HFFc6 (cell line): ENCODE measurements around the gene APEH. TPM values are rescaled to one million over a fixed set of nuclear protein-coding genes. Genes with fewer than 3 reads are reported as not detected.

Experiments
- DNase-seq: peaks from one replicate; pipeline ENCODE4 v3.0.0-alpha.2; 2018
- H3K27ac Mint-ChIP-seq: 2 replicates; pipeline ENCODE4 v1.8.0; 2020; ENCODE audit warnings: mild to moderate bottlenecking, mixed read lengths
- H3K27me3 Mint-ChIP-seq: 2 replicates; pipeline ENCODE4 v1.8.0; 2021; ENCODE audit warnings: mild to moderate bottlenecking, moderate library complexity, mixed read lengths; ENCODE audit not compliant: insufficient read depth
- H3K36me3 Mint-ChIP-seq: 2 replicates; pipeline ENCODE4 v1.8.0; 2021; ENCODE audit warnings: low read depth, mixed read lengths
- H3K4me1 Mint-ChIP-seq: 2 replicates; pipeline ENCODE4 v1.8.0; 2020; ENCODE audit warnings: low read depth, mixed read lengths
- H3K4me3 Mint-ChIP-seq: 2 replicates; pipeline ENCODE4 v1.8.0; 2020; ENCODE audit warnings: mild to moderate bottlenecking, moderate library complexity, mixed read lengths
- H3K9me3 Mint-ChIP-seq: 2 replicates; pipeline ENCODE4 v1.8.0; 2020; ENCODE audit warnings: mild to moderate bottlenecking, mixed read lengths
- total RNA-seq, 6 experiments: library from RNA; stranded (reverse); fragmentation: NEBNext Ultra II Directional; extraction: Animal tissue kit (Norgen Biotek cat#: 25700); gene quantifications; 2 replicates in 1 of 6; 3 replicates in 5 of 6; pipeline ENCODE4 v1.2.3, GENCODE V29; 2021
- TF ChIP-seq, protein P1 (sequence below): fragments of 200-600 bp; sonication (generic); IDR thresholded peaks from 2 replicates; pipeline ENCODE4 v1.5.0; 2021; ENCODE audit warnings: antibody characterized with exemption, mild to moderate bottlenecking

The APEH gene
- total RNA-seq, 6 experiments from 2014 or later = 98.5 to 126 (median 112) TPM

DNA sequence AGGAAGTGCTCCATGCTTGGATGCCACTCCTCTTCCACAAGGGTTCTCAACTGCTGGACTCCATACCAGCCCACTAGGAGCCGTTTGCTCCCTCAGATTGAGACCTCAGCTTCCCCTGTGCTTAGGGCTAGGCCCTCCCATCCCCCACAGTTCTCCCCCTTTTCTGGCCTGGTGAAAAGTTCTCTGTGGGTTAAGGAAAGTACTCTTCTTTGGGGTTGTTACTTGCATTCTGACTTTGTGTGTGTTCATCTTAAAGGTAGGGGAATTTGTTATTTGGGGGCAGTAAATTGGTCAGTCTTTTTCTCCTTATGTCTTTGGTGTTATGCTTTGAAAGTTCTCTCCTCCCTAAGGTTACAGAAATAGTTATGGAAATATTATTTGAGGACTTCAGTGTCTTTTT lies 24.0 kb upstream of the APEH start:
- no peaks in the 10 kb centered on the region for H3K4me1 Mint-ChIP-seq
- no peak overlapping the region for H3K27ac Mint-ChIP-seq
- peaks cover 33% of the 10 kb centered on the region for H3K27me3 Mint-ChIP-seq
- H3K9me3 Mint-ChIP-seq = no peaks in the 10 kb centered on the region
- TF ChIP-seq, protein P1, sequence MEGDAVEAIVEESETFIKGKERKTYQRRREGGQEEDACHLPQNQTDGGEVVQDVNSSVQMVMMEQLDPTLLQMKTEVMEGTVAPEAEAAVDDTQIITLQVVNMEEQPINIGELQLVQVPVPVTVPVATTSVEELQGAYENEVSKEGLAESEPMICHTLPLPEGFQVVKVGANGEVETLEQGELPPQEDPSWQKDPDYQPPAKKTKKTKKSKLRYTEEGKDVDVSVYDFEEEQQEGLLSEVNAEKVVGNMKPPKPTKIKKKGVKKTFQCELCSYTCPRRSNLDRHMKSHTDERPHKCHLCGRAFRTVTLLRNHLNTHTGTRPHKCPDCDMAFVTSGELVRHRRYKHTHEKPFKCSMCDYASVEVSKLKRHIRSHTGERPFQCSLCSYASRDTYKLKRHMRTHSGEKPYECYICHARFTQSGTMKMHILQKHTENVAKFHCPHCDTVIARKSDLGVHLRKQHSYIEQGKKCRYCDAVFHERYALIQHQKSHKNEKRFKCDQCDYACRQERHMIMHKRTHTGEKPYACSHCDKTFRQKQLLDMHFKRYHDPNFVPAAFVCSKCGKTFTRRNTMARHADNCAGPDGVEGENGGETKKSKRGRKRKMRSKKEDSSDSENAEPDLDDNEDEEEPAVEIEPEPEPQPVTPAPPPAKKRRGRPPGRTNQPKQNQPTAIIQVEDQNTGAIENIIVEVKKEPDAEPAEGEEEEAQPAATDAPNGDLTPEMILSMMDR = no peak
- no peaks in the 10 kb centered on the region for H3K36me3 Mint-ChIP-seq
- no peak overlapping the region for H3K4me3 Mint-ChIP-seq
- no peak for DNase-seq

DNA sequence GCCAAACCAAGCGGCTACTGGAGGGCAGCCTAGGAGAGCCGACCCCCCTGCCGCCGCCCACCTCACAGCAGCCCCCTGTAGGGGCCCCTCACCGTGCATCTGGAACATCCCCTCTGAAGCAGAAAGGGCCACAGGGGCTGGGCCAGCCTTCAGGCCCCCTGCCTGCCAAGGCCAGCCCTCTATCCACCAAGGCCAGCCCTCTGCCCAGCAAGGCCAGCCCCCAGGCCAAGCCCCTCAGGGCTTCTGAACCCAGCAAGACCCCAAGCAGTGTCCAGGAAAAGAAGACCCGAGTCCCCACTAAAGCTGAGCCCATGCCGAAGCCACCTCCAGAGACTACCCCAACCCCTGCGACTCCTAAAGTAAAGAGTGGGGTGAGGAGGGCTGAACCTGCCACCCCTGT lies 23.5 kb upstream of the APEH start:
- Mint-ChIP-seq H3K4me3 (no peak overlapping the region), H3K27ac (no peak overlapping the region), H3K9me3 (no peaks in the 10 kb centered on the region), H3K4me1 (no peaks in the 10 kb centered on the region), H3K36me3 (no peaks in the 10 kb centered on the region), H3K27me3 (peaks cover 29% of the 10 kb centered on the region)
- TF ChIP-seq, protein P1 = no peak
- no peak for DNase-seq

DNA sequence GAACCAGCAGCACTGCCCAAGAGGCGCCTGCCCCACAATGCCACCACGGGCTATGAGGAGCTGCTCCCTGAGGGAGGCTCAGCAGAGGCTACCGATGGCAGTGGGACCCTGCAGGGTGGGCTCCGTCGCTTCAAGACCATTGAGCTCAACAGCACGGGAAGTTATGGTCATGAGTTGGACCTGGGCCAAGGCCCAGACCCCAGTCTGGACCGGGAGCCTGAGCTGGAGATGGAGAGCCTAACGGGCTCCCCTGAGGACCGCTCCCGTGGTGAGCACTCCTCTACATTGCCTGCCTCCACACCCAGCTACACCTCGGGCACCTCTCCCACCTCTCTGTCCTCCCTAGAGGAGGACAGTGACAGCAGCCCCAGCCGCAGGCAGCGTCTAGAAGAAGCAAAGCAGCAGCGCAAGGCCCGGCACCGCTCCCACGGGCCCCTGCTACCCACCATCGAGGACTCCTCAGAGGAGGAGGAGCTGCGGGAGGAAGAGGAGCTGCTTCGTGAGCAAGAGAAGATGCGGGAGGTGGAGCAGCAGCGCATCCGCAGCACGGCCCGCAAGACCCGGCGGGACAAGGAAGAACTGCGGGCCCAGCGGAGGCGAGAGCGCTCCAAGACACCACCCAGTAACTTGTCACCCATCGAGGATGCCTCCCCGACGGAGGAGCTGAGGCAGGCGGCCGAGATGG lies 21.8 kb upstream of the APEH start:
- no peak for DNase-seq
- TF ChIP-seq, protein P1 = no peak
- H3K4me3 Mint-ChIP-seq = no peak overlapping the region
- H3K4me1 Mint-ChIP-seq = no peaks in the 10 kb centered on the region
- H3K36me3 Mint-ChIP-seq = no peaks in the 10 kb centered on the region
- H3K27ac Mint-ChIP-seq = no peak overlapping the region
- H3K27me3 Mint-ChIP-seq = peaks cover 35% of the 10 kb centered on the region
- no peaks in the 10 kb centered on the region for H3K9me3 Mint-ChIP-seq

DNA sequence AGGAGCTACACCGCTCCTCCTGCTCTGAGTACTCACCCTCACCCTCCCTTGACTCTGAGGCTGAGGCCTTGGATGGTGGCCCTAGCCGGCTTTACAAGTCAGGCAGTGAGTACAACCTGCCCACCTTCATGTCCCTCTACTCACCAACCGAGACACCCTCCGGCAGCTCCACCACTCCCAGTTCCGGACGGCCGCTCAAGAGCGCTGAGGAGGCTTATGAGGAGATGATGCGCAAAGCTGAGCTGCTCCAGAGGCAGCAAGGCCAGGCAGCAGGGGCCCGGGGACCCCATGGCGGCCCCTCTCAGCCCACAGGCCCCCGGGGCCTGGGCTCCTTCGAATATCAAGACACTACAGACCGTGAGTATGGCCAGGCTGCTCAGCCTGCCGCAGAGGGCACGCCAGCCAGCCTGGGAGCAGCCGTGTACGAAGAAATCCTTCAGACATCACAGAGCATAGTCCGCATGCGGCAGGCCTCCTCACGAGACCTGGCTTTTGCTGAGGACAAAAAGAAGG lies 21.2 kb upstream of the APEH start:
- no peaks in the 10 kb centered on the region for H3K4me1 Mint-ChIP-seq
- no peaks in the 10 kb centered on the region for H3K36me3 Mint-ChIP-seq
- H3K9me3 Mint-ChIP-seq = no peaks in the 10 kb centered on the region
- TF ChIP-seq, protein P1 = no peak
- H3K27me3 Mint-ChIP-seq = peaks cover 38% of the 10 kb centered on the region
- H3K4me3 Mint-ChIP-seq = no peak overlapping the region
- no peak for DNase-seq
- H3K27ac Mint-ChIP-seq = no peak overlapping the region

DNA sequence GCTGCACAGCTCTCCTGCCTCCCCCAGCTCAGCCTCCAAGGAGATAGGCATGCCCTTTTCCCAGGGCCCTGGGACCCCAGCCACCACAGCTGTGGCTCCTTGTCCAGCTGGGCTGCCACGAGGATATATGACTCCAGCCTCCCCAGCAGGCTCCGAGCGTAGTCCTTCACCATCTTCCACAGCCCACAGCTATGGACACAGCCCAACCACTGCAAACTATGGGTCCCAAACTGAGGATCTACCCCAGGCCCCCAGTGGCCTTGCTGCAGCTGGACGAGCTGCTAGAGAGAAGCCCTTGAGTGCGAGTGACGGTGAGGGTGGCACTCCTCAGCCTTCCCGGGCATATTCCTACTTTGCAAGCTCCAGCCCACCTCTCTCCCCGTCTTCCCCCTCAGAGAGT lies 20.5 kb upstream of the APEH start:
- Mint-ChIP-seq H3K4me3 (no peak overlapping the region), H3K9me3 (no peaks in the 10 kb centered on the region), H3K4me1 (no peaks in the 10 kb centered on the region), H3K36me3 (no peaks in the 10 kb centered on the region), H3K27ac (no peak overlapping the region), H3K27me3 (peaks cover 38% of the 10 kb centered on the region)
- DNase-seq = no peak
- TF ChIP-seq, protein P1 = no peak
